ENCODE data around the gene RNF144B. TPM values are rescaled to one million over a fixed set of nuclear protein-coding genes. Genes with fewer than 3 reads are reported as not detected.

Gene RNF144B
- polyA plus RNA-seq, 3 donors = 25.6 to 31.0 (median 27.9) TPM

DNA sequence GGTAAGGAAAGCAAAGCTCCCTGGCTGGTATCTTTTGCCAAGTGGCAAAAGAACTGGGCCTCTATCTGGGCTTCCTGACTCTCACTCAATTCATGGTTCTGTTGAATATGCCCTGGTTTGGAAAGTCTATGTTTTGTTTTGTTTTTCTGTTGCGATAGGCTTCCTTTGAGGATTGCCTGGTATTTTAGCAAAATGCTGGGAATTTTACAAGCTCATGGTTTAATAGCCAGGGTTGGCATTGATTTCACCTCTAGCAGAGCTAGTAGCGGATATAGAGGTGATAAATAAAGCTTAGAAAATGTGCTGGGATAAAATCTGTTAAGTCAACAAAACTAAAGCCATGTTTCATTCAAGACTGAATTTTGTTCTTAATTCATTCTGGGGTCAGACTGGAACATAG, 109.9 kb downstream of the RNF144B start:
- no peaks in the 10 kb centered on the region for H3K36me3 ChIP-seq (replicated peaks in 1 of 2; ENCODE audit: control insufficient read depth in 1 of 2, insufficient read depth in 2 of 2, low read length in 2 of 2)
- Mint-ChIP-seq H3K36me3 (no peaks in the 10 kb centered on the region), H3K4me1 (peaks cover 26% of the 10 kb centered on the region), H3K9me3 (peaks cover 0 to 2% (median 0%) of the 10 kb centered on the region in 7 donors), H3K27me3 (ENCODE audit: low read depth in 3 of 3) (peaks cover 0 to 2% (median 0%) of the 10 kb centered on the region in 3 donors), H3K27ac (no peak overlapping the region), H3K4me3 (no peak overlapping the region)
- H3K9me3 ChIP-seq (replicated peaks in 1 of 2; ENCODE audit: control insufficient read depth in 1 of 2, insufficient read depth in 1 of 2, low read length in 2 of 2) = no peaks in the 10 kb centered on the region
- TF ChIP-seq, protein P1, sequence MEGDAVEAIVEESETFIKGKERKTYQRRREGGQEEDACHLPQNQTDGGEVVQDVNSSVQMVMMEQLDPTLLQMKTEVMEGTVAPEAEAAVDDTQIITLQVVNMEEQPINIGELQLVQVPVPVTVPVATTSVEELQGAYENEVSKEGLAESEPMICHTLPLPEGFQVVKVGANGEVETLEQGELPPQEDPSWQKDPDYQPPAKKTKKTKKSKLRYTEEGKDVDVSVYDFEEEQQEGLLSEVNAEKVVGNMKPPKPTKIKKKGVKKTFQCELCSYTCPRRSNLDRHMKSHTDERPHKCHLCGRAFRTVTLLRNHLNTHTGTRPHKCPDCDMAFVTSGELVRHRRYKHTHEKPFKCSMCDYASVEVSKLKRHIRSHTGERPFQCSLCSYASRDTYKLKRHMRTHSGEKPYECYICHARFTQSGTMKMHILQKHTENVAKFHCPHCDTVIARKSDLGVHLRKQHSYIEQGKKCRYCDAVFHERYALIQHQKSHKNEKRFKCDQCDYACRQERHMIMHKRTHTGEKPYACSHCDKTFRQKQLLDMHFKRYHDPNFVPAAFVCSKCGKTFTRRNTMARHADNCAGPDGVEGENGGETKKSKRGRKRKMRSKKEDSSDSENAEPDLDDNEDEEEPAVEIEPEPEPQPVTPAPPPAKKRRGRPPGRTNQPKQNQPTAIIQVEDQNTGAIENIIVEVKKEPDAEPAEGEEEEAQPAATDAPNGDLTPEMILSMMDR (IDR thresholded peaks at IDR 0.05) = no peak
- H3K27me3 ChIP-seq (ENCODE audit: control insufficient read depth in 2 of 2, insufficient read depth in 2 of 2, low read length in 2 of 2) = no peaks in the 10 kb centered on the region
- H3K4me3 ChIP-seq (replicated peaks in 1 of 3; ENCODE audit: low read depth in 2 of 3, low read length in 3 of 3) = no peak overlapping the region
- H3K9ac ChIP-seq (ENCODE audit: insufficient read depth, low read length, poor library complexity, severe bottlenecking) = no peak overlapping the region
- H3K27ac ChIP-seq (ENCODE audit: low read depth in 1 of 2, low read length in 2 of 2) = no peak overlapping the region
- H3K79me2 ChIP-seq (ENCODE audit: insufficient read depth, low read length) = no peaks in the 10 kb centered on the region
- WGBS (ENCODE audit: insufficient coverage) = 100% methylated on average over 1 of the region's 2 CpGs
- H3K4me1 ChIP-seq (ENCODE audit: control insufficient read depth in 1 of 2, insufficient read depth in 2 of 2, low read length in 2 of 2) = peaks cover 13 to 14% of the 10 kb centered on the region in 2 donors
- DNase-seq = no peak
- H2AFZ ChIP-seq (ENCODE audit: insufficient read depth, low read depth, low read length, poor library complexity, severe bottlenecking) = no peak overlapping the region
- no peak overlapping the region for H3K4me2 ChIP-seq (replicated peaks; ENCODE audit: extremely low read depth, low read length, poor library complexity, severe bottlenecking)
- intact Hi-C loops (cut with micrococcal nuclease) = no loop called here
- no peaks in the 10 kb centered on the region for H4K20me1 ChIP-seq (ENCODE audit: insufficient read depth, low read length)

DNA sequence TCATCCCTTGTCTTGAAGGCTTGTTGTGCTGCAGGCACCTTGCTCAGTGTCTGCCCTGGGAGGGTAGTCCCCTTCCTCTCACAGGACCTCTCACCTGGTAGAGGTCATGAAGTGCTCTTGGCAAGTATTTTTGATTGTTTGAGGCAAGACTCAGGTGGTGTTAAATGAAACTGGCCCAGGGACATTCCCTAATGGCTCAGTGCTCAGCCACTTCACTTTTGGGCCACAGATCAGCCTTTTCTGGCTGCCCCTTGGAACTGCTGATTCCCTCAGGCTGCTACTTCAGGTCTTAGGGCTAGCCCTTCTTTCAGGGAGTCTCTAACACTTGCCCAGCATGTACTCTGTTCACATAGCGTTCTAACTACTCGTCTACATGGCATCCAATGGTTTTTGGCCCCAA, 111.3 kb downstream of the RNF144B start:
- no peak for DNase-seq
- H4K20me1 ChIP-seq (ENCODE audit: insufficient read depth, low read length) = no peaks in the 10 kb centered on the region
- H3K36me3 Mint-ChIP-seq = no peaks in the 10 kb centered on the region
- intact Hi-C loops (cut with micrococcal nuclease) = no loop called here
- no peak overlapping the region for H2AFZ ChIP-seq (ENCODE audit: insufficient read depth, low read depth, low read length, poor library complexity, severe bottlenecking)
- peaks cover 39% of the 10 kb centered on the region for H3K4me1 Mint-ChIP-seq
- H3K27ac Mint-ChIP-seq = peak overlapping the region in 1 of 7 donors; percentile 10
- H3K9me3 ChIP-seq (replicated peaks in 1 of 2; ENCODE audit: control insufficient read depth in 1 of 2, insufficient read depth in 1 of 2, low read length in 2 of 2) = no peaks in the 10 kb centered on the region
- peaks cover 26 to 28% of the 10 kb centered on the region in 2 donors for H3K4me1 ChIP-seq (ENCODE audit: control insufficient read depth in 1 of 2, insufficient read depth in 2 of 2, low read length in 2 of 2)
- H3K27me3 ChIP-seq (ENCODE audit: control insufficient read depth in 2 of 2, insufficient read depth in 2 of 2, low read length in 2 of 2) = no peaks in the 10 kb centered on the region
- H3K27me3 Mint-ChIP-seq (ENCODE audit: low read depth in 3 of 3) = peaks cover 0 to 2% (median 0%) of the 10 kb centered on the region in 3 donors
- no peak overlapping the region for H3K27ac ChIP-seq (ENCODE audit: low read depth in 1 of 2, low read length in 2 of 2)
- peaks cover 0 to 2% (median 0%) of the 10 kb centered on the region in 7 donors for H3K9me3 Mint-ChIP-seq
- 50% methylated on average over 2 of the region's 2 CpGs for WGBS (ENCODE audit: insufficient coverage)
- no peak overlapping the region for H3K4me2 ChIP-seq (replicated peaks; ENCODE audit: extremely low read depth, low read length, poor library complexity, severe bottlenecking)
- no peak overlapping the region for H3K9ac ChIP-seq (ENCODE audit: insufficient read depth, low read length, poor library complexity, severe bottlenecking)
- no peaks in the 10 kb centered on the region for H3K36me3 ChIP-seq (replicated peaks in 1 of 2; ENCODE audit: control insufficient read depth in 1 of 2, insufficient read depth in 2 of 2, low read length in 2 of 2)
- H3K79me2 ChIP-seq (ENCODE audit: insufficient read depth, low read length) = no peaks in the 10 kb centered on the region
- TF ChIP-seq, protein P1 (IDR thresholded peaks at IDR 0.05) = no peak
- H3K4me3 ChIP-seq (replicated peaks in 1 of 3; ENCODE audit: low read depth in 2 of 3, low read length in 3 of 3) = no peak overlapping the region
- H3K4me3 Mint-ChIP-seq = no peak overlapping the region
